ENCODE measurements around the gene ZNF652. TPM values are rescaled to one million over a fixed set of nuclear protein-coding genes. Genes with fewer than 3 reads are reported as not detected.

Gene ZNF652
- polyA plus RNA-seq, 1 of the 3 experiments (the other 2 are of a cell fraction), result 5.1 TPM

DNA sequence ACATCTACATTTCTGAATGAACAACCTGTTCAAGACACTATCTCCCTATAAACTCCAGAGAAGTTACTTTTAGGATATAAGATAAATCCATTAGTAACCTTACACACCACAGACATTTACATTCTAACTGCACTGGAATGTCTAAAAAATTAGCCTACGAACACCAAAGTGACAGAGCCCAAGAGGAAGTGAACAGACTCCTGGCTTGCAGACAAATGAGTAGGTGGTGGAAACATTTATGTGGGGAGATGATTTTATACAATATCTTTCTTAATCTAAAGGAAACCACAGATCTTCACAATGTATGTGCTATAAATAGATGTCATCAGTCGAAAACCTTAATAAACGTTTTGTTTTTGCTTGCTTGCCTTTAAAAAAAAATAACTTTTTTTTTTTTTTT, 18.8 kb downstream of the ZNF652 start (continued):
- TF ChIP-seq, protein P1, sequence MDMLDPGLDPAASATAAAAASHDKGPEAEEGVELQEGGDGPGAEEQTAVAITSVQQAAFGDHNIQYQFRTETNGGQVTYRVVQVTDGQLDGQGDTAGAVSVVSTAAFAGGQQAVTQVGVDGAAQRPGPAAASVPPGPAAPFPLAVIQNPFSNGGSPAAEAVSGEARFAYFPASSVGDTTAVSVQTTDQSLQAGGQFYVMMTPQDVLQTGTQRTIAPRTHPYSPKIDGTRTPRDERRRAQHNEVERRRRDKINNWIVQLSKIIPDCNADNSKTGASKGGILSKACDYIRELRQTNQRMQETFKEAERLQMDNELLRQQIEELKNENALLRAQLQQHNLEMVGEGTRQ (IDR thresholded peaks at IDR 0.05; ENCODE audit: borderline replicate concordance, low read depth, low read length), result no peak
- TF ChIP-seq SIN3A (IDR thresholded peaks at IDR 0.05; ENCODE audit: borderline replicate concordance, low read depth, low read length) (no peak), NFIC (IDR thresholded peaks at IDR 0.05; ENCODE audit: borderline replicate concordance) (peak; percentile 72; the same call in 1 of the 2 replicates), RAD21 (IDR thresholded peaks at IDR 0.05; ENCODE audit: low read length) (no peak), POLR2AphosphoS5 (IDR thresholded peaks at IDR 0.05; ENCODE audit: low read depth, low read length) (peak; percentile 13; the same call in 1 of the 2 replicates), EZH2phosphoT487 (IDR thresholded peaks at IDR 0.05; ENCODE audit: borderline replicate concordance, low read depth) (no peak)
- TF ChIP-seq, protein P2, sequence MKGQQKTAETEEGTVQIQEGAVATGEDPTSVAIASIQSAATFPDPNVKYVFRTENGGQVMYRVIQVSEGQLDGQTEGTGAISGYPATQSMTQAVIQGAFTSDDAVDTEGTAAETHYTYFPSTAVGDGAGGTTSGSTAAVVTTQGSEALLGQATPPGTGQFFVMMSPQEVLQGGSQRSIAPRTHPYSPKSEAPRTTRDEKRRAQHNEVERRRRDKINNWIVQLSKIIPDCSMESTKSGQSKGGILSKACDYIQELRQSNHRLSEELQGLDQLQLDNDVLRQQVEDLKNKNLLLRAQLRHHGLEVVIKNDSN (IDR thresholded peaks at IDR 0.05; ENCODE audit: borderline replicate concordance, low read depth), result no peak

DNA sequence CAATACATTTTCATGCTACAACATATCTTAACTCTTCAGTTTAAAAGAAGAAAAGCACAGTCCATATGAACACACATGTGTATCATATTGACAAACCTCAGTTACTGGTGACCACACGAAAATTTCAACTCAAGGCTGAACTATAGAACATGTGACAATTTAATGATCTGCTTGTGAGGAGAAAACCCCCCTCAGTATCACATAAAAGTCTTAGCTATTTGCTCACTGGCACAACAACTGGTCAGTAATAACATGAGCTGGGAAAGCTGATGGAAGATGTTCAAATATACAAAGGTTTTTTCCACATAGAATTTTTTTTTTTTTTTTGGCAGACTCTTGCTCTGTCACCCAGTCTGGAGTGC, 19.5 kb downstream of the ZNF652 start:
- H3K9me3 ChIP-seq, result no peaks in the 10 kb centered on the region
- H4K20me1 ChIP-seq (ENCODE audit: insufficient read depth), result peaks cover 35% of the 10 kb centered on the region
- H3K79me2 ChIP-seq (ENCODE audit: insufficient read depth), result peaks cover 97% of the 10 kb centered on the region
- no peak overlapping the region for H3K9ac ChIP-seq
- H3K27ac ChIP-seq (ENCODE audit: low read depth in 2 of 2, low read length in 1 of 2), result peak overlapping the region in 1 of 2 experiments; percentile 72; a peak in 1 of 4 replicates
- no peak overlapping the region; a peak in 1 of 4 replicates for H3K4me3 ChIP-seq (ENCODE audit: low read depth in 2 of 2, low read length in 1 of 2)
- H3F3A ChIP-seq (replicated peaks; ENCODE audit: insufficient read depth), result peaks cover 47% of the 10 kb centered on the region
- WGBS (ENCODE audit: low lambda C conversion rate), result 52% methylated on average over 1 of the region's 1 CpG
- peaks cover 0 to 32% of the 10 kb centered on the region in 2 experiments; a peak in 3 of 4 replicates for H3K4me1 ChIP-seq (ENCODE audit: control insufficient read depth in 1 of 2, insufficient read depth in 2 of 2, low read depth in 1 of 2, low read length in 1 of 2)
- no peak overlapping the region for H2AFZ ChIP-seq (ENCODE audit: low read depth)
- TF ChIP-seq EP300 (IDR thresholded peaks at IDR 0.05; ENCODE audit: borderline replicate concordance in 1 of 2, low read depth in 1 of 2, low read length in 1 of 2) (0 out of 4 replicates have a peak, but pooled peaks of 1 of the 2 experiments have one; percentile 0), ELF1 (IDR thresholded peaks at IDR 0.05) (no peak)
- peak overlapping the region; percentile 43; the same call in 1 of the 2 replicates for H3K4me2 ChIP-seq
- POLR2A ChIA-PET, result no interaction called here
- H3K36me3 ChIP-seq (replicated peaks in 1 of 2; ENCODE audit: control insufficient read depth in 1 of 2, insufficient read depth in 2 of 2, low read length in 1 of 2), result peaks cover 0 to 9% of the 10 kb centered on the region in 2 experiments
- no peak for DNase-seq
- CTCF ChIA-PET, result interaction anchor here (0.9 to 1.1 kb wide), 3 partner anchors 26 to 214 kb away, joined by 3 read pairs; no protein-coding TSS in a partner anchor
- no peaks in the 10 kb centered on the region for H3K27me3 ChIP-seq (ENCODE audit: insufficient read depth)
- H3K9me2 ChIP-seq, result no peaks in the 10 kb centered on the region

DNA sequence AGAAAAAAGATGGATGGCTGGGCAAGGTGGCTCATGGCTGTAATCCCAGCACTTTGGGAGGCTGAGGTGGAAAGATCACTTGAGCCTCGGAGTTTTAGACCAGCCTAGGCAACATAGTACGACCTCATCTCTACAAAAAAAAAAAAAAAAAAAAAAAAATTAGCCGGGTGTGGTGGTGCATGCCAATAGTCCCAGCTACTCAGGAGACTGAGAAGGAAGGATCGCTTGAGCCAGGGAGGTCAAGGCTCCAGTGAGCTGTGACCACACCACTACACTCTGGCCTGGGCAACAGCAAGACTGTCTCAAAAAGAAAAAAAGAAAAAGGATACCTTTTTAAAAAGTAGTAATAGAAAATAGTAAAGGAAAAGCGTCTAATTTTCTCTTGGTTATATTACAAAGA, 20.7 kb downstream of the ZNF652 start:
- no peaks in the 10 kb centered on the region for H3K9me2 ChIP-seq
- no peaks in the 10 kb centered on the region for H3K27me3 ChIP-seq (ENCODE audit: insufficient read depth)
- peaks cover 0 to 38% of the 10 kb centered on the region in 2 experiments; a peak in 3 of 4 replicates for H3K4me1 ChIP-seq (ENCODE audit: control insufficient read depth in 1 of 2, insufficient read depth in 2 of 2, low read depth in 1 of 2, low read length in 1 of 2)
- H3K36me3 ChIP-seq (replicated peaks in 1 of 2; ENCODE audit: control insufficient read depth in 1 of 2, insufficient read depth in 2 of 2, low read length in 1 of 2), result peaks cover 0 to 5% of the 10 kb centered on the region in 2 experiments
- peaks cover 41% of the 10 kb centered on the region for H4K20me1 ChIP-seq (ENCODE audit: insufficient read depth)
- H3K27ac ChIP-seq (ENCODE audit: low read depth in 2 of 2, low read length in 1 of 2), result peak overlapping the region in 1 of 2 experiments; percentile 72; a peak in 1 of 4 replicates
- H3K9me3 ChIP-seq, result no peaks in the 10 kb centered on the region
- no peak overlapping the region for H3K4me2 ChIP-seq
- H3K4me3 ChIP-seq (ENCODE audit: low read depth in 2 of 2, low read length in 1 of 2), result no peak overlapping the region
- H2AFZ ChIP-seq (ENCODE audit: low read depth), result no peak overlapping the region
- DNase-seq, result no peak
- ChIA-PET CTCF (interaction anchor here (1.4 to 4.8 kb wide), 2 partner anchors 16 to 26 kb away, joined by 3 to 24 read pairs; no protein-coding TSS in a partner anchor), POLR2A (no interaction called here)
- TF ChIP-seq, protein P3, sequence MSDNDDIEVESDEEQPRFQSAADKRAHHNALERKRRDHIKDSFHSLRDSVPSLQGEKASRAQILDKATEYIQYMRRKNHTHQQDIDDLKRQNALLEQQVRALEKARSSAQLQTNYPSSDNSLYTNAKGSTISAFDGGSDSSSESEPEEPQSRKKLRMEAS (IDR thresholded peaks at IDR 0.05; ENCODE audit: low read depth), result no peak
- TF ChIP-seq, protein P4, sequence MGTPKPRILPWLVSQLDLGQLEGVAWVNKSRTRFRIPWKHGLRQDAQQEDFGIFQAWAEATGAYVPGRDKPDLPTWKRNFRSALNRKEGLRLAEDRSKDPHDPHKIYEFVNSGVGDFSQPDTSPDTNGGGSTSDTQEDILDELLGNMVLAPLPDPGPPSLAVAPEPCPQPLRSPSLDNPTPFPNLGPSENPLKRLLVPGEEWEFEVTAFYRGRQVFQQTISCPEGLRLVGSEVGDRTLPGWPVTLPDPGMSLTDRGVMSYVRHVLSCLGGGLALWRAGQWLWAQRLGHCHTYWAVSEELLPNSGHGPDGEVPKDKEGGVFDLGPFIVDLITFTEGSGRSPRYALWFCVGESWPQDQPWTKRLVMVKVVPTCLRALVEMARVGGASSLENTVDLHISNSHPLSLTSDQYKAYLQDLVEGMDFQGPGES (IDR thresholded peaks at IDR 0.05; ENCODE audit: low read depth, low read length), result no peak
- no peak for TF ChIP-seq GATA2 (CRISPR knock-in tag; IDR thresholded peaks at IDR 0.05)
- no peak for TF ChIP-seq MXI1 (IDR thresholded peaks at IDR 0.05; ENCODE audit: low read depth, low read length)
- no peak overlapping the region for H3K9ac ChIP-seq
- WGBS (ENCODE audit: low lambda C conversion rate), result 64% methylated on average over 5 of the region's 5 CpGs
- H3F3A ChIP-seq (replicated peaks; ENCODE audit: insufficient read depth), result peaks cover 51% of the 10 kb centered on the region
- H3K79me2 ChIP-seq (ENCODE audit: insufficient read depth), result peaks cover 97% of the 10 kb centered on the region
